ENCODE measurements around the gene CENPP.

Gene CENPP

DNA sequence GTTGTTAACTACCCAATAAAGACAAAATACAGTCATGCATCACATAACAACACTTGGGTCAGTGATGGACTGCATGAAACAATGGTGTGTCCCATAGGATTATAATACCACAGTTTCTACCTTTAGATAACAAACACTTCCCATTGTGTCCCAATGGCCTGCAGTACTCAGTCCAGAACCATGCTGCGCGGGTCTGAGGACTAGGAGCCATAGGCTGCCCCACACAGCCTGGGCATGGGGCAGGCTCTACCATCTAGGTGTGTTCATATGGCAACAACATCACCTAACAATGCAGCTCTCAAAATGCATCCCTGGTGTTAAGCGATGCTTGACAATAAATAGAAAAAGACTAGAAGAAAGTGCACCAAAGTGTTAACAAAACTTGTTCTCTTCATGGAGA lies 337.4 kb downstream of the CENPP start:
- Histone ChIP-seq H3K27me3 (ENCODE audit: control insufficient read depth in 1 of 2, insufficient read depth in 2 of 2, low read length in 2 of 2) (no peaks in the 10 kb centered on the region), H3K9ac (ENCODE audit: low read length) (no peak overlapping the region), H3K27ac (ENCODE audit: low read depth, low read length) (no peak overlapping the region), H3K9me3 (ENCODE audit: low read length) (no peaks in the 10 kb centered on the region), H3K4me3 (ENCODE audit: low read depth in 1 of 2, low read length in 2 of 2) (no peak overlapping the region), H3K36me3 (ENCODE audit: insufficient read depth, low read length) (peaks cover 6% of the 10 kb centered on the region), H3K4me1 (ENCODE audit: insufficient read depth, low read length) (peaks cover 4% of the 10 kb centered on the region)

DNA sequence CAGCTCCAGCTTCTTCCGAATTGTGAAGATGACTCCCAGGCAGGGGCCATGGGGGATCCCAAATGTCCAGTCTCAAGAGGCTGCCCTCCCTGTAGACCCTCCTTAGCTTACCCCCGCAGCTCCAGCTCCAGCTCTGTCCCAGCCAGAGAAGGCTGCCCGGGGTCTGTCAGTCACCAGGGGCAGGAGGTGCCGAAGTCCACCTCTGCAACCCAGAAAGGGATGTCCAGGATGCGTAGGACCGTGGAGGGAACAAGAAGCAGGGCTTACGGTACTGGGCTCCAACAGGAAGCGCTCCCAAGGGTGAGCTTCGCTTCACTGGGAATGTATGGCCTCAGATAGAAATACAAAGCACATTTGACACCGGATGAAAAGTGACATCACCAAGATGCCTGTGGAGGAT lies 338.2 kb downstream of the CENPP start:
- Histone ChIP-seq H3K4me1 (ENCODE audit: insufficient read depth, low read length) (peaks cover 11% of the 10 kb centered on the region), H3K36me3 (ENCODE audit: insufficient read depth, low read length) (no peaks in the 10 kb centered on the region), H3K9me3 (ENCODE audit: low read length) (no peaks in the 10 kb centered on the region), H3K4me3 (ENCODE audit: low read depth in 1 of 2, low read length in 2 of 2) (no peak overlapping the region), H3K9ac (ENCODE audit: low read length) (no peak overlapping the region), H3K27ac (ENCODE audit: low read depth, low read length) (no peak overlapping the region), H3K27me3 (ENCODE audit: control insufficient read depth in 1 of 2, insufficient read depth in 2 of 2, low read length in 2 of 2) (no peaks in the 10 kb centered on the region)

DNA sequence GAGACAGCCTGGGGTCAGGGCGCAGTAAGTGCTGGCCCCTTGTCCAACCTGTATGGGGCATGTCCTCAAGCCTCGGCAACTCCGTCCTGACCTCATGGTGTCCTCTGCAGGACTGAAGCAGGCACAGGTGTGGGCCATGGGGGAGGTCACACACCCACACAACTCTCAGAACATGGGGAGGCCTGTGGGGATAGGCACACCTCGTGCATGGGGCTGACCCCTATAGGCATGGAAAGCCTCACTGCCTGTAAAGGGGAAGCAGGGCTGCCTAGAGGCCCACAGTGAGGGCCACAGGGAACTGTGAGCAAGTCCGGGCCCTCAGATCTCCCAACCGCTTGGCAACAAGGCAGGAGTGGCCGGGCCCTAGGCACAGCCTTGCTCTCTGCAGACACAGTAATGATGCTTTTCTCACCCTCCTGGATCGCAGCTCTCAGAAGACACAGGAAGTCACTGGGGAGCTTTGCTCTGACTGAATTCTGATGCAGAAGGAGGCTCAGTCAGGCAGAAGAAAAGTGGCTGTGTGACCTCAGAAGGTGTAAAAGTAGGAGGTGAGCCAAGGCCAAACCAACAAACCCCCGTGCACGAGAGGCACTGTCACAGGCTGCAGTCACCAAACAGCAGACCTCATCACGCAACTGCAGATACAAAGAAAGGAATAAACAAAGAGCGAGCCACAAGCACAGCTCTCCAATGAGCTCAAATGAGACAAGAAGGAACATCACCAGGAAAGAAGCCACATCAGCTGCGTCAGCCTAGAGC lies 338.8 kb downstream of the CENPP start:
- H3K4me3 ChIP-seq (ENCODE audit: low read depth in 1 of 2, low read length in 2 of 2): no peak overlapping the region
- no peak overlapping the region for H3K9ac ChIP-seq (ENCODE audit: low read length)
- H3K9me3 ChIP-seq (ENCODE audit: low read length): no peaks in the 10 kb centered on the region
- H3K36me3 ChIP-seq (ENCODE audit: insufficient read depth, low read length): no peaks in the 10 kb centered on the region
- peaks cover 14% of the 10 kb centered on the region for H3K4me1 ChIP-seq (ENCODE audit: insufficient read depth, low read length)
- H3K27ac ChIP-seq (ENCODE audit: low read depth, low read length): no peak overlapping the region
- no peaks in the 10 kb centered on the region for H3K27me3 ChIP-seq (ENCODE audit: control insufficient read depth in 1 of 2, insufficient read depth in 2 of 2, low read length in 2 of 2)

DNA sequence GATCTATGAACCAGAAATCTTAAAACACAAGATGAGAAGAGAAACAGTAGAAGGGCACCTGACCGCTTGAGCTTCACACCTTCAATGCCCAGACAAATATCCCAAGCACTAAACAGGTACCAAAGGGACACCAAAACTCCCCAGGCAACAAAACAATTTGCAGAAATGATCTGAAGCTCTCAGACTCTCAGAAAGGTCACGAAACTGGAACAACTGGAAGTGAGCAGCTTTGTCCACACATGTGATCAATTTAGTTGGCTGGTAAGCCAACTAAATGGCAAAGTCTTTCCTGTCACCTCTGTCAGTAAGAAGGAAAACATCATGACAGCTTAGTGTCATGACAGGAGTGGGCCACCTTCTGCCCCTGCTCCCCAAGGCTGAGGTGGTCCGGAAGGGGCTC lies 340.1 kb downstream of the CENPP start:
- H3K9me3 ChIP-seq (ENCODE audit: low read length): no peaks in the 10 kb centered on the region
- peaks cover 14% of the 10 kb centered on the region for H3K4me1 ChIP-seq (ENCODE audit: insufficient read depth, low read length)
- H3K9ac ChIP-seq (ENCODE audit: low read length): no peak overlapping the region
- H3K27me3 ChIP-seq (ENCODE audit: control insufficient read depth in 1 of 2, insufficient read depth in 2 of 2, low read length in 2 of 2): no peaks in the 10 kb centered on the region
- no peaks in the 10 kb centered on the region for H3K36me3 ChIP-seq (ENCODE audit: insufficient read depth, low read length)
- no peak overlapping the region for H3K4me3 ChIP-seq (ENCODE audit: low read depth in 1 of 2, low read length in 2 of 2)
- H3K27ac ChIP-seq (ENCODE audit: low read depth, low read length): no peak overlapping the region

DNA sequence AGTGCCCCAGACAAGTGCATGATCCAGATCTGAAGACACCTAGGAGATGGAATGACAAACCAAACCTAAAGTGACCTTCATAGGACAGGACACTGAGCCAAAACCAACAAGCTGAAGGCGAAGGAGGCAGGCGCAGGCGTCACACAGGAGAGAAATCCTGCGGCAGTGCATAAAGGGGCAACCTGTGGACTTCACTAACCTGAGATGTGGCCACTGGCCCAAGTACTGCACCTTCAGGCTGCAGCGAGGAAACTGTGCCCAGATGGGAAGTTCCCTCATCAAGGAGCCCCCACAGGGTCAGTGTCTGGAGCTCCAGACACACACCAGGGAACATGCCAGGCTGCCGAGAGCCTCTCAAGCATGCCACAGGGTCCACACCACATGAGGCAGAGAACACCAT lies 340.5 kb downstream of the CENPP start:
- H3K36me3 ChIP-seq (ENCODE audit: insufficient read depth, low read length): no peaks in the 10 kb centered on the region
- H3K27ac ChIP-seq (ENCODE audit: low read depth, low read length): no peak overlapping the region
- no peaks in the 10 kb centered on the region for H3K27me3 ChIP-seq (ENCODE audit: control insufficient read depth in 1 of 2, insufficient read depth in 2 of 2, low read length in 2 of 2)
- H3K4me1 ChIP-seq (ENCODE audit: insufficient read depth, low read length): peaks cover 15% of the 10 kb centered on the region
- H3K9ac ChIP-seq (ENCODE audit: low read length): no peak overlapping the region
- H3K4me3 ChIP-seq (ENCODE audit: low read depth in 1 of 2, low read length in 2 of 2): no peak overlapping the region
- no peaks in the 10 kb centered on the region for H3K9me3 ChIP-seq (ENCODE audit: low read length)

DNA sequence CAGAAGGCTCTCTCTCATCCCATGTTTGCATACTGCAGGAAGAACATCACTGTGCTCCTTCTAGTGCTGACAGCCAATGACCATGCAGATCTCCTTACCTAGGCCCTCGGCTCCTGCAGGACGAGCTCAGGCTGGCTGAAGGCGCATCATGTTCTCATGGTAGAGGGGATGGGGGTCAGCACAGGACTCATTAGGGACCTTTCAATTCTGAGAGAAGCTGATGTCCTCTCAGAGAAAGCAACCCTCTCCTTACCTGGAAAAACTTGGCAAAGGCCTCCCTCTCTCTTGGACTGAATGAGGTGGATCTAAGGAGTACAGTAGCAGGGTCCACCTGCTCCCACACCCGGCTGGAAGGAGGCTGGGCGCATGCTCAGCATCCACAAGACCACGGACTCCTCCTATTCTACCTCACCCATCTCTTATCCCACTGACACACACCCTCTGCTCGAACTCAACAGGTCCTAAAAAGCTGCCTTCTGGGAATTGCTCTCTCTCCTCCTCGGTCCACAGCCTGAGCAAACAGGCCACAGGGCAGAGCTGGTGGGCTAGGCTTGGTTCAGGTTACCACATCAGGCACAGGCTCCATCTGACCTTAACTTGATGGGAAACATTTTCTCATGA lies 341.3 kb downstream of the CENPP start:
- Histone ChIP-seq H3K9ac (ENCODE audit: low read length) (no peak overlapping the region), H3K4me1 (ENCODE audit: insufficient read depth, low read length) (peaks cover 18% of the 10 kb centered on the region)

DNA sequence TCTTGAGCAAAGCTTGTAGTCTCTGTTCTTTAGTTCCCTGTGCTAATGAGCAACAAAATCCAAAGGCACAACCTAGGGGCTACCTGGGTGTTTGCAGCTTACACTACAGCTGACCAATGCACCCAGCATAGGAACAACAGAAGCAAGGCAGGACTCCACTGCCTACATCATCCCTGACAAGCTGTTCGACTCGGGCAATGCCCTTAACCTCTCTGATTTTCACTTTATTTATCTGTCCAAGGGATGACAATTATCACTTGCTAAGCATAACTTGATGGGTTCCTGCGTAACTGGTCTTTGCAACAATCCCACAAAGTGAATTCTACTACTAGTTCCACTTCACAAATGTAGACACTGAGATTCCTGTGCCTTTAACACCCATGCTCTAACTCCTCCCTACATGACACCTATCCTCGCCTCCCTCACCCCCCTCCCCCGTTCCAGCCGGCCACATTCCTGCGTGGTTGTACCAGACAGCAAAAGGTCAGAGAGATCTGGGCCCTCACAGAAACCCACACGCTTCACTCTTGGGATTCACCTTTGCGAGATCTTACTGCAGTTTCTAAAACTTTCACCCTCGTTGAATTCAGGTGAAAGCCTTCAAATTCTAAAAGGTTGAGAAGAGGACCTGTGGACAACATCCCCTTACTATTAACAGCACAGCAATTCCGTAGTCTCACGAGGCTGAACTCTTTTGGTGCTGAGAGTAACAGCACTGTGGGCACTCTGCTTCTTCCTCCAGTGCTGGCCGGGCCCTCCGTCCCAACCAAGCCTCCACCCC lies 343.2 kb downstream of the CENPP start:
- Histone ChIP-seq H3K27ac (ENCODE audit: low read depth, low read length) (peak overlapping the region; percentile 89), H3K27me3 (ENCODE audit: control insufficient read depth in 1 of 2, insufficient read depth in 2 of 2, low read length in 2 of 2) (no peaks in the 10 kb centered on the region), H3K36me3 (ENCODE audit: insufficient read depth, low read length) (no peaks in the 10 kb centered on the region), H3K4me1 (ENCODE audit: insufficient read depth, low read length) (peaks cover 18% of the 10 kb centered on the region), H3K9ac (ENCODE audit: low read length) (peak overlapping the region; percentile 29), H3K4me3 (ENCODE audit: low read depth in 1 of 2, low read length in 2 of 2) (peak overlapping the region; percentile 86 to 100), H3K9me3 (ENCODE audit: low read length) (no peaks in the 10 kb centered on the region)

More for the DNA sequence above, 341.3 kb downstream of the CENPP start:
- Histone ChIP-seq H3K27me3 (ENCODE audit: control insufficient read depth in 1 of 2, insufficient read depth in 2 of 2, low read length in 2 of 2) (no peaks in the 10 kb centered on the region), H3K9me3 (ENCODE audit: low read length) (no peaks in the 10 kb centered on the region), H3K27ac (ENCODE audit: low read depth, low read length) (no peak overlapping the region), H3K36me3 (ENCODE audit: insufficient read depth, low read length) (no peaks in the 10 kb centered on the region), H3K4me3 (ENCODE audit: low read depth in 1 of 2, low read length in 2 of 2) (no peak overlapping the region)

DNA sequence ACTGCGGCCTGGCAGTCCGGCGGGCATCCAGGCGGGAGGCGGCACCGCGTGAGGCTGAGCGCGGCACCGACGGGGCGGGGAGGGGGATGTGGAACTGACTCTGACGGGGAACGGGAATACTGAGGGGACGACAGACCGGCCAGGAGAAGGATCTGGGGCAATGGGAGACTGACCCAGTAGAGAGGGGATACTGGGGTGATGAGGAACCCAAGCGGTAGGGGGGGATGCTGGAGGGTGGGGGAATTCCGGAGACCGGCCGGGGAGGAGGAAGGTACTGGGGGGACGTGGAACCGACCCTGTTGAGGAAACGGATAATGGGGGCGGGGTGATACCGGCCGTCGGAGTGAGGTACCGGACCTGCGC lies 343.8 kb downstream of the CENPP start:
- peak overlapping the region; percentile 86 to 100 for H3K4me3 ChIP-seq (ENCODE audit: low read depth in 1 of 2, low read length in 2 of 2)
- no peaks in the 10 kb centered on the region for H3K36me3 ChIP-seq (ENCODE audit: insufficient read depth, low read length)
- H3K9ac ChIP-seq (ENCODE audit: low read length): peak overlapping the region; percentile 29
- H3K27ac ChIP-seq (ENCODE audit: low read depth, low read length): peak overlapping the region; percentile 89
- peaks cover 18% of the 10 kb centered on the region for H3K4me1 ChIP-seq (ENCODE audit: insufficient read depth, low read length)
- no peaks in the 10 kb centered on the region for H3K27me3 ChIP-seq (ENCODE audit: control insufficient read depth in 1 of 2, insufficient read depth in 2 of 2, low read length in 2 of 2)
- H3K9me3 ChIP-seq (ENCODE audit: low read length): no peaks in the 10 kb centered on the region

Measured in muscle layer of colon (tissue), 2 donors.